SK-N-SH (cell line): ENCODE measurements around the gene RAB25. TPM values are rescaled to one million over a fixed set of nuclear protein-coding genes. Genes with fewer than 3 reads are reported as not detected.
A peak's percentile ranks its signal among the peaks of the same experiment; 100 is the strongest.

ENCODE experiments used
- CTCF ChIA-PET: fragments of 300-600, 350-600 bp; formaldehyde crosslinking; extraction: SDS; loops from one replicate; lab custom pipeline; 2021; lab: Yijun Ruan, JAX
- POLR2A ChIA-PET: fragments of 350-600 bp; sonication (Branson Sonifier 250); formaldehyde crosslinking; extraction: SDS; loops from one replicate; lab custom pipeline; 2020; ENCODE audit warnings: antibody characterized with exemption, inconsistent platforms; lab: Yijun Ruan, JAX
- DNase-seq: peaks from one replicate; pipeline ENCODE4 v3.0.0; 2012
- H2AFZ ChIP-seq: fragments of 200-600 bp; sonication (generic); 2 replicates; pipeline ENCODE4 v1.8.1; 2016; ENCODE audit warnings: antibody characterized with exemption, mild to moderate bottlenecking, low read depth
- H3F3A ChIP-seq: fragments of 200-600 bp; sonication (generic); replicated peaks from 2 replicates; pipeline ENCODE3; 2016; ENCODE audit warnings: antibody characterized with exemption, mild to moderate bottlenecking; ENCODE audit not compliant: insufficient read depth
- H3K27ac ChIP-seq, 2 experiments: fragments of 200-500 bp in 1 of 2; fragments of 200-600 bp in 1 of 2; sonication (Bioruptor generic) in 1 of 2; sonication (generic), shearing (Covaris generic) in 1 of 2; 2 replicates each; pipeline versions ENCODE4 v1.5.1 to v1.6.1; 2014 to 2016; ENCODE audit warnings: low read depth in 2 of 2, inconsistent platforms in 1 of 2, low read length in 1 of 2, mild to moderate bottlenecking in 1 of 2, mixed read lengths in 1 of 2
- H3K27me3 ChIP-seq: fragments of 200-600 bp; sonication (generic), shearing (Covaris generic); 2 replicates; pipeline ENCODE4 v1.6.1; 2016; ENCODE audit warnings: mixed run types; ENCODE audit not compliant: insufficient read depth
- H3K36me3 ChIP-seq, 2 experiments: fragments of 200-500 bp in 1 of 2; fragments of 200-600 bp in 1 of 2; sonication (Bioruptor generic) in 1 of 2; sonication (generic) in 1 of 2; replicated peaks in 1 of 2; 2 replicates each; pipeline versions ENCODE3 to v1.5.1; 2014 to 2016; ENCODE audit warnings: low read length in 1 of 2, mild to moderate bottlenecking in 1 of 2; ENCODE audit not compliant: insufficient read depth in 2 of 2, control insufficient read depth in 1 of 2
- H3K4me1 ChIP-seq, 2 experiments: fragments of 200-500 bp in 1 of 2; fragments of 200-600 bp in 1 of 2; sonication (Bioruptor generic) in 1 of 2; sonication (generic), shearing (Covaris generic) in 1 of 2; 2 replicates each; pipeline versions ENCODE4 v1.5.1 to v1.6.1; 2014 to 2016; ENCODE audit warnings: low read depth in 1 of 2, low read length in 1 of 2, mixed run types in 1 of 2; ENCODE audit not compliant: insufficient read depth in 2 of 2, control insufficient read depth in 1 of 2
- H3K4me2 ChIP-seq: fragments of 200-600 bp; sonication (generic), shearing (Covaris generic); 2 replicates; pipeline ENCODE4 v1.6.1; 2017; ENCODE audit warnings: mixed run types
- H3K4me3 ChIP-seq, 2 experiments: fragments of 200-500 bp in 1 of 2; fragments of 200-600 bp in 1 of 2; sonication (Bioruptor generic) in 1 of 2; sonication (generic), shearing (Covaris generic) in 1 of 2; 2 replicates each; pipeline versions ENCODE4 v1.5.1 to v1.8.1; 2014 to 2016; ENCODE audit warnings: low read depth in 2 of 2, inconsistent platforms in 1 of 2, low read length in 1 of 2, mild to moderate bottlenecking in 1 of 2, mixed read lengths in 1 of 2, moderate library complexity in 1 of 2
- H3K79me2 ChIP-seq: fragments of 200-600 bp; sonication (generic); 2 replicates; pipeline ENCODE4 v1.8.1; 2017; ENCODE audit warnings: mild to moderate bottlenecking; ENCODE audit not compliant: insufficient read depth
- H3K9ac ChIP-seq: fragments of 200-600 bp; sonication (generic); 2 replicates; pipeline ENCODE4 v1.6.1; 2017; ENCODE audit warnings: mixed run types
- H3K9me2 ChIP-seq: fragments of 200-600 bp; sonication (generic); 2 replicates; pipeline ENCODE4 v1.6.1; 2017; ENCODE audit warnings: mixed run types
- H3K9me3 ChIP-seq: fragments of 200-600 bp; sonication (generic); 2 replicates; pipeline ENCODE4 v1.6.1; 2017; ENCODE audit warnings: mixed run types, mild to moderate bottlenecking, moderate library complexity
- H4K20me1 ChIP-seq: fragments of 200-600 bp; sonication (generic); 2 replicates; pipeline ENCODE4 v1.6.1; 2017; ENCODE audit warnings: mild to moderate bottlenecking, mixed run types; ENCODE audit not compliant: insufficient read depth
- EP300 ChIP-seq, 2 experiments: IDR thresholded peaks; 2 replicates each; pipeline versions ENCODE4 v1.4.0 to v1.6.1; 2012; ENCODE audit warnings: borderline replicate concordance in 1 of 2, low read depth in 1 of 2, low read length in 1 of 2
- FOXM1 ChIP-seq: IDR thresholded peaks from 2 replicates; pipeline ENCODE4 v1.4.0; 2012; ENCODE audit warnings: low read depth, mild to moderate bottlenecking
- GATA2 ChIP-seq: sonication (generic); formaldehyde crosslinking; IDR thresholded peaks from 2 replicates; pipeline ENCODE4 v1.5.0; 2020; ENCODE audit warnings: mild to moderate bottlenecking, missing genetic modification reagents
- MAX ChIP-seq: IDR thresholded peaks from 2 replicates; pipeline ENCODE4 v1.4.0; 2012; ENCODE audit warnings: low read depth
- NRF1 ChIP-seq: IDR thresholded peaks from 2 replicates; pipeline ENCODE4 v1.6.1; 2012; ENCODE audit warnings: low read depth, mild to moderate bottlenecking, low read length
- RAD21 ChIP-seq: IDR thresholded peaks from 2 replicates; pipeline ENCODE4 v1.6.1; 2012; ENCODE audit warnings: mild to moderate bottlenecking, low read length
- RXRA ChIP-seq: IDR thresholded peaks from 2 replicates; pipeline ENCODE4 v1.4.0; 2012; ENCODE audit warnings: low read depth, mild to moderate bottlenecking, borderline replicate concordance
- TCF12 ChIP-seq: IDR thresholded peaks from 2 replicates; pipeline ENCODE4 v1.4.0; 2012
- USF1 ChIP-seq: IDR thresholded peaks from 2 replicates; pipeline ENCODE4 v1.4.0; 2012; ENCODE audit warnings: low read depth, borderline replicate concordance
- WGBS: methylation state at CpG from one replicate; pipeline ENCODE4 v1.1.6; 2017; ENCODE audit warnings: low lambda C conversion rate; 5-methylcytosine and 5-hydroxymethylcytosine counted together
- polyA plus RNA-seq, 3 experiments: library from polyadenylated mRNA; depleted of rRNA; stranded (reverse); fragments of >200 nt; gene quantifications; 2 replicates each; pipeline ENCODE4 v1.2.3, GENCODE V29; 2012

RAB25 gene
- polyA plus RNA-seq, 1 of the 3 experiments (the other 2 are of a cell fraction): not detected

- H2AFZ ChIP-seq: no peak overlapping the region
- WGBS: 56% methylated on average over 5 of the region's 5 CpGs
- TF ChIP-seq MAX (no peak), TCF12 (no peak), GATA2 (no peak), RXRA (no peak), EP300 (IDR thresholded peaks at IDR 0.05; ENCODE audit: borderline replicate concordance in 1 of 2, low read depth in 1 of 2, low read length in 1 of 2) (no peak)
- TF ChIP-seq, all 33 proteins: peak for 0
- H3K27me3 ChIP-seq: no peaks in the 10 kb centered on the region
- H3K4me3 ChIP-seq: peak overlapping the region; percentile 79 to 88
- H3F3A ChIP-seq: no peaks in the 10 kb centered on the region
- H3K4me1 ChIP-seq: peaks cover 14 to 42% of the 10 kb centered on the region in 2 experiments; a peak in 3 of 4 replicates
- ChIA-PET POLR2A (interaction anchor here (2.4 kb wide), 1 partner anchor 9 kb away, joined by 7 read pairs; no protein-coding TSS in a partner anchor), CTCF (interaction anchor here (0.7 to 3.1 kb wide), 4 partner anchors 10 to 200 kb away, joined by 3 to 15 read pairs (median 4); no protein-coding TSS in a partner anchor)
- peak overlapping the region; percentile 86 for H3K4me2 ChIP-seq
- no peaks in the 10 kb centered on the region for H3K9me2 ChIP-seq
- H3K79me2 ChIP-seq: peaks cover 93% of the 10 kb centered on the region
- no peak for DNase-seq
- H3K36me3 ChIP-seq: peaks cover 2 to 36% of the 10 kb centered on the region in 2 experiments
- peak overlapping the region; percentile 1 to 12; a peak in 1 of 4 replicates for H3K27ac ChIP-seq
- H3K9ac ChIP-seq: peak overlapping the region; percentile 90
- H3K9me3 ChIP-seq: no peaks in the 10 kb centered on the region
- H4K20me1 ChIP-seq: peaks cover 52% of the 10 kb centered on the region
Observed at GRCh38 chr1:156079762-156080161, 18.8 kb downstream of the RAB25 start.

DNA sequence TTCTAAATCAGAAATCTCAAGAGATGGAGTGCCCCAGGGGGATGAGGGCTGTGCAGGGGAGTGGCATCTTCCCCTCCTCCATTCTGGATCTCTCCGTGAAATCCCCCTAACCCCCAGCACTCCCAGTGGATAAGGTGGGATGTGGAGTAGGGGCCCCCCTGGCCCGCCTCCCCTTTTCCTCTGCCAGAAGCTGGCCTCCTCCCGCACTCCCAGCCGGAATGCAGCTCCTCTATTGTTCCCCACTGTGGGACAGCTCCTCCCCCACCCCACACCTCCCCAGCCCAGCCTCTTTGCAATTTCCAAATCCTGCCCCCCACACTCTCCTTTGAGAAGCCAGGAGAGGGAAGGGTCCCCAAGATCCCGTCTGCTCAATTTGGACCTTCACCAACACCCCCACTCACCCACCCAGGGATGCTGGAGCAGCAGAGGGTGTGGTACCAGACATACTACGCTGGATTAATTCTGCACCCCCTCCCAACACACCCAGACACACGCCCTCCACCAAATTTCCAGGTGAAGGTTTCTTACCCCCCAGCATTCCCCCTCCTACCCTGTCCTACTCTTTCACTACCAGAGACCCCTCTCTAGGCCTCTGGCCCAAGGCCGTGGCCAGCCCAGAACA lies 19.4 kb downstream of the RAB25 start:
- no peaks in the 10 kb centered on the region for H3F3A ChIP-seq
- CTCF ChIA-PET: interaction anchor here (0.6 to 3.1 kb wide), 4 partner anchors 10 to 145 kb away, joined by 3 to 15 read pairs (median 4); no protein-coding TSS in a partner anchor
- no peak for TF ChIP-seq TCF12
- no peak for TF ChIP-seq NRF1
- no peak for TF ChIP-seq RXRA
- TF ChIP-seq FOXM1: no peak
- TF ChIP-seq USF1: no peak
- no peak for TF ChIP-seq RAD21
- POLR2A ChIA-PET: interaction anchor here (2.4 kb wide), 1 partner anchor 10 kb away, joined by 7 read pairs; no protein-coding TSS in a partner anchor
- peaks cover 46% of the 10 kb centered on the region for H4K20me1 ChIP-seq
- H3K9me2 ChIP-seq: no peaks in the 10 kb centered on the region
- H3K79me2 ChIP-seq: peaks cover 93% of the 10 kb centered on the region
- WGBS: 16% methylated on average over 8 of the region's 8 CpGs
- H3K36me3 ChIP-seq: peaks cover 0 to 30% of the 10 kb centered on the region in 2 experiments
- no peaks in the 10 kb centered on the region for H3K9me3 ChIP-seq
- H3K27ac ChIP-seq: peak overlapping the region; percentile 57 to 87; a peak in 3 of 4 replicates
- peaks cover 14 to 40% of the 10 kb centered on the region in 2 experiments; a peak in 3 of 4 replicates for H3K4me1 ChIP-seq
- no peak overlapping the region for H2AFZ ChIP-seq
- DNase-seq: no peak
- peak overlapping the region; percentile 90 for H3K9ac ChIP-seq
- H3K4me3 ChIP-seq: peak overlapping the region; percentile 79 to 88
- H3K4me2 ChIP-seq: peak overlapping the region; percentile 86
- H3K27me3 ChIP-seq: no peaks in the 10 kb centered on the region
